ENCODE measurements around the gene C11orf52. TPM values are rescaled to one million over a fixed set of nuclear protein-coding genes. Genes with fewer than 3 reads are reported as not detected.

Gene C11orf52
- polyA plus RNA-seq, 5 donors, result 7.0 to 12.3 (median 11.5) TPM

DNA sequence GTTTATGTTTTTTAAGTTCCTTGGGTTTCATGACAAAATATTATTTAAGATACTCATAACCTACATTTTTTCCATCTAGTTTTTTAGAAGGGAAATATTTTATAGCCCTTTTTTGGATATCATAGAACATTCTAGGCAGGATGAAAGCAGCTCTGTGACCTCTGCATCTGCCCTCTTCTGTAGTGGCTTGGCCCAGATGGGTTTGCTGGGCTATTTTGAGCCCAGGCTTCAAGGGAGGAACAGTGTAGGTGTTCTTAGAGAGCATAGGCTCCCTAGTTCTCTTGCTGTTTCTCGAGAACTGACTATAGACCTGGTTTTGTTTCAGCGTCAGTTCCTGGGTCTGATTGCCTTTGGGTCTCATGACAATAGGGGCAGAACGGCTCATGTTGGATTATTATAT, 50.6 kb downstream of the C11orf52 start:
- DNase-seq, result no peak

DNA sequence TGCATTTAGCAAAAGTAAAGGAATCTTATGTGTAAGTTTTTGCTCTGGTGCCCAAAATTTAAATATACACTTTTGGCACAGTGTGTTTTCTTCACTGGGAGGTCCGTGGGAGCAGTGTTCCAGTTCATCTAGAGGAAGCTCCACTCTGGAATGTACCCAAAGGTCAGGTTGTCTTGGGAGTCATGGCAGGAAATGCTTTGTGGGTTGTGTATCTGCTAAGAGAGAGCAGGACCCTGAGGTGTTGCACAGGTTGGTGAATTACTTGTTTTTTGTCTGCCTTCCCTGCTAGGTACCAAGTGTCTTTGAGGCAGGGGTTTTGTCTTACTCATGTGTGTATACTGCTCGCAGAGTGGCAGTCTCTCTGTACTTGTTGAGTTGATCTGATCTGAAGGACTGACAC, 55.7 kb downstream of the C11orf52 start:
- DNase-seq, result no peak

DNA sequence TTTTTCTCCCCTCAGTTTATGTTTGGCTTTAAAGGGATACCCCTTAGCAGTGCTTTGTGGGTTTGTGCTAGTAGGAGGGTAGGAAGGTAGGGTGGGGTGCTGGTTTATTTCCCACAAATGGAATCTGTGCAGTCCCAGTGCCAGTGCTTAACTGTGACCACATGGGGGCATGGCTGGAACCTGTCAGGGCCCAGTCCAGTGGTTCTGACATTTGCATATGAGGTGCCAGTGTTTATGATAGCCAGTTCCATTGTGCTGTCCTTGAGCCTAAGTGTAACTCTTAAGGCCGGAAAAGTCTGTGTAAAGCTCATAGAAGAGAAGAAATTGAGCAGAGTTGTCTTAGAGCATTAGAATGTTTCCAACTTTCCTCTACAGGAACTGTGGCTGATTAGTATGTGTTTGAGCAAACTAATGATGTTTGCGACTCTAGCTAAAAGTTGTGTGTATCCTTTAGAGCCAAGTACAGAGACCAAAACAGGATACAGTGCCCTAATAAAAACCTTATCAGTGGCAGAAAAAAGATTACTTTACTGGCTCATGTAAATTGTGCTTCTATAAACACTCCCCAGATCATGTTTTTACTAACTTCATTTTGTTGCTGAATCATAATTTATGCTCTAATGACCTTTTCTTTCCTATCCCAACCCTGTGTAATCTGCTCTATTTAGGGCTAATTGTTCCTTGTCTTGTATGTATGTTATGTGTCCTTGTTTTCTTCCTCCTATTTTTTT, 56.5 kb downstream of the C11orf52 start:
- DNase-seq, result no peak

DNA sequence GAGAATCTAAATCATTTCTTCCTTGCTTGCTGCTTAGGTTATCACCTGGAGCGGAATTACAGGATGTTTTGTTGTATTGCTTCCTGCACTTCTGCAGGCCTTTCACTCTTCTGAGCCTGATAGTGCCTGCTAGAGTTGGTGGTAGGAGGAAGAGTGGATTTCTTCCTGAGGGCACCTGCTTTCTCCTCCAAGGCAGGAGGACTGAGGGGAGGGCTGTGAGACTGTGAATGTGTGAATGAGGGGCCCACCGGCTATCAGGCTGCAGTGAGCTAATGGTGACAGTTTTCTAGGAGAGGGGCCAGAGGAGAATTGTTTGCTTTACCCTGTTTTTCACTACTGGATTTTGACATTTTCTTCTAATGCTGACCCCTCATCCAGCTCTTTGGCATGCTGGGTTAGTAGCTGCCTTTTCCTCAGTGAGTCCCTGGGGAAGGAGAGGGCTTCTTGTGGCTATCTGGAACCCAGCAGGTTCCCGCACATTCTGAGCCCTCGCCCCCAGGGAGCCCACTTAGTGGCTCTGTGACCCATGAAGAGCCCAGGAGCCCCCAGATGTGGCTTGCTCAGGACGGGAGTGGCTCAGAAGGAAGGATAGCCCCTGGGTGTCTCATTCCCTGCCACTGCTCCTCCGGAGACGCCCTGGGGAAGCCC, 57.5 kb downstream of the C11orf52 start:
- no peak for DNase-seq

Other genes with a start within 250 kb of the C11orf52 start
- 10 to 100 TPM; 20.6 to 32.4 (median 27.8) TPM for gene PPP2R1B, start 152.5 kb upstream of the C11orf52 start, polyA plus RNA-seq (ENCODE audit: insufficient read depth in 1 of 5, insufficient read length in 5 of 5, low replicate concordance in 1 of 5)
- gene ALG9, start 47.3 kb upstream of the C11orf52 start, polyA plus RNA-seq (ENCODE audit: insufficient read depth in 1 of 5, insufficient read length in 5 of 5, low replicate concordance in 1 of 5), result 10 to 100 TPM; 37.1 to 54.3 (median 44.7) TPM
- gene FDXACB1, start 39.7 kb upstream of the C11orf52 start, polyA plus RNA-seq (ENCODE audit: insufficient read depth in 1 of 5, insufficient read length in 5 of 5, low replicate concordance in 1 of 5), result 1 to 10 TPM; 4.5 to 5.7 (median 4.6) TPM
- gene CFAP68, start 39.4 kb upstream of the C11orf52 start, polyA plus RNA-seq (ENCODE audit: insufficient read depth in 1 of 5, insufficient read length in 5 of 5, low replicate concordance in 1 of 5), result 10 to 100 TPM; 40.0 to 45.6 (median 42.4) TPM
- gene CRYAB, start 7.1 kb upstream of the C11orf52 start, polyA plus RNA-seq (ENCODE audit: insufficient read depth in 1 of 5, insufficient read length in 5 of 5, low replicate concordance in 1 of 5), result 10 to 100 TPM; 26.1 to 60.8 (median 30.9) TPM
- 10 to 100 TPM in 1 of 5 donors, 1 to 10 TPM in 4; 2.1 to 10.9 (median 5.3) TPM for gene HSPB2, start 6.2 kb upstream of the C11orf52 start, polyA plus RNA-seq (ENCODE audit: insufficient read depth in 1 of 5, insufficient read length in 5 of 5, low replicate concordance in 1 of 5)
- 10 to 100 TPM; 16.4 to 29.5 (median 25.3) TPM for gene DIXDC1, start 18.4 kb downstream of the C11orf52 start, polyA plus RNA-seq (ENCODE audit: insufficient read depth in 1 of 5, insufficient read length in 5 of 5, low replicate concordance in 1 of 5)
- 10 to 100 TPM; 28.4 to 35.6 (median 34.3) TPM for gene DLAT, start 106.5 kb downstream of the C11orf52 start, polyA plus RNA-seq (ENCODE audit: insufficient read depth in 1 of 5, insufficient read length in 5 of 5, low replicate concordance in 1 of 5)
- 10 to 100 TPM in 1 of 5 donors, 1 to 10 TPM in 4; 6.5 to 11.2 (median 8.7) TPM for gene PIH1D2, start 155.1 kb downstream of the C11orf52 start, polyA plus RNA-seq (ENCODE audit: insufficient read depth in 1 of 5, insufficient read length in 5 of 5, low replicate concordance in 1 of 5)
- gene NKAPD1, start 155.4 kb downstream of the C11orf52 start, polyA plus RNA-seq (ENCODE audit: insufficient read depth in 1 of 5, insufficient read length in 5 of 5, low replicate concordance in 1 of 5), result 10 to 100 TPM; 39.9 to 64.6 (median 53.5) TPM
- gene TIMM8B, start 167.8 kb downstream of the C11orf52 start, polyA plus RNA-seq (ENCODE audit: insufficient read depth in 1 of 5, insufficient read length in 5 of 5, low replicate concordance in 1 of 5), result 10 to 100 TPM; 56.4 to 74.3 (median 62.1) TPM
- gene SDHD, start 168.0 kb downstream of the C11orf52 start, polyA plus RNA-seq (ENCODE audit: insufficient read depth in 1 of 5, insufficient read length in 5 of 5, low replicate concordance in 1 of 5), result 100 to 1,000 TPM; 114 to 145 (median 120) TPM
- gene IL18, start 245.2 kb downstream of the C11orf52 start, polyA plus RNA-seq (ENCODE audit: insufficient read depth in 1 of 5, insufficient read length in 5 of 5, low replicate concordance in 1 of 5), result 1 to 10 TPM; 1.3 to 5.2 (median 1.4) TPM
- gene TEX12, start 248.5 kb downstream of the C11orf52 start, polyA plus RNA-seq (ENCODE audit: insufficient read depth in 1 of 5, insufficient read length in 5 of 5, low replicate concordance in 1 of 5), result under 1 TPM in 4 of 5 donors, not detected in 1; 0.10 to 0.48 (median 0.31) TPM